ENCODE measurements around the gene PHF2. TPM values are rescaled to one million over a fixed set of nuclear protein-coding genes. Genes with fewer than 3 reads are reported as not detected.

The PHF2 gene
- total RNA-seq, 1 experiment from 2014 or later = 11.6 TPM

DNA sequence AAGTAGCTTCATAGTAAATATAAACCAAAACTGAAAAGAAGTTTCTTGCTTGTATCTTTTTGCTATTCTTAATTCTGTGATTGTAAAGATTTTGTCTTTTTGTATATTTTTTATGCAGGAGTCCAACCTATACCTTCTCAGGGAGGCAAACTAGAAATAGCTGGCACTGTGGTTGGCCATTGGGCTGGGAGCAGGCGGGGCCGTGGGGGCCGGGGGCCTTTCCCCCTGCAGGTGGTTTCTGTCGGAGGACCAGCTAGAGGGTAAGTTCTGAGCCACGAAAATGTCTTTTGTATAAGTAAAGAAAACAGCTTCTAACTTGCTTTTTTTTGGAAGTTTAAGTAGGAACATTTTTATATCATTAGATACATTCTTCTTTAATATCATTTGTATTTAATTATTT is 15.4 kb upstream of the PHF2 start (continued):
- TF ChIP-seq AFF4 (CRISPR knock-in tag; IDR thresholded peaks at IDR 0.05; ENCODE audit: borderline replicate concordance) (no peak), ATF3 (CRISPR knock-in tag; conservative IDR thresholded peaks at IDR 0.05) (no peak), NFATC4 (CRISPR knock-in tag; IDR thresholded peaks at IDR 0.05) (no peak), HMGA2 (CRISPR knock-in tag; IDR thresholded peaks at IDR 0.05) (no peak), FOXP1 (CRISPR knock-in tag; IDR thresholded peaks at IDR 0.05; ENCODE audit: borderline replicate concordance) (no peak), ZNF138 (CRISPR knock-in tag; conservative IDR thresholded peaks at IDR 0.05) (no peak), RORB (CRISPR knock-in tag; IDR thresholded peaks at IDR 0.05) (no peak)
- TF ChIP-seq, protein P1, sequence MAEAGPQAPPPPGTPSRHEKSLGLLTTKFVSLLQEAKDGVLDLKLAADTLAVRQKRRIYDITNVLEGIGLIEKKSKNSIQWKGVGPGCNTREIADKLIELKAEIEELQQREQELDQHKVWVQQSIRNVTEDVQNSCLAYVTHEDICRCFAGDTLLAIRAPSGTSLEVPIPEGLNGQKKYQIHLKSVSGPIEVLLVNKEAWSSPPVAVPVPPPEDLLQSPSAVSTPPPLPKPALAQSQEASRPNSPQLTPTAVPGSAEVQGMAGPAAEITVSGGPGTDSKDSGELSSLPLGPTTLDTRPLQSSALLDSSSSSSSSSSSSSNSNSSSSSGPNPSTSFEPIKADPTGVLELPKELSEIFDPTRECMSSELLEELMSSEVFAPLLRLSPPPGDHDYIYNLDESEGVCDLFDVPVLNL (CRISPR knock-in tag; IDR thresholded peaks at IDR 0.05; ENCODE audit: borderline replicate concordance, low read depth) = no peak

DNA sequence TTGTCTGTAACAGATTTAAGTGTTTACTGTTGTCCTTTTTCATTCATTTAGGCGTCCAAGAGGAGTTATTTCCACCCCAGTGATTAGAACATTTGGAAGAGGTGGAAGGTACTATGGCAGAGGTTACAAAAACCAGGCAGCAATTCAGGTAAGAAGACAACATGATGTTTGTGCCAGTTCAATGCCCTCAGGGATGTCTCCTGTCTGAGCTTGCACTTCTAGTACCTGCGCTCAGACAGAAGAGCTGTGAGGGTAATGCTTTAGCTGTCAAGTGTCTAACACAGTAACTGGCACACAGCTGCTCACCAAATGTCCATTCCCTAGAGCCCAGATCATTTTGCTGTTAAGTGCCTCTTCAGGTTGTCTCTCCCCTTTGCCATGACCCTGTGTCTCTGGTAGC is 14.2 kb upstream of the PHF2 start:
- no peaks in the 10 kb centered on the region for H3K27me3 Mint-ChIP-seq (ENCODE audit: low read depth)
- no peaks in the 10 kb centered on the region for H3K9me3 Mint-ChIP-seq
- POLR2A ChIA-PET = no interaction called here
- CTCF ChIA-PET = interaction anchor here (0.7 kb wide), 1 partner anchor 31 kb away, joined by 3 read pairs; no protein-coding TSS in a partner anchor
- H3K27ac Mint-ChIP-seq = no peak overlapping the region
- TF ChIP-seq NFYB (CRISPR knock-in tag; conservative IDR thresholded peaks at IDR 0.05; ENCODE audit: low read depth) = no peak
- no peak for TF ChIP-seq SMAD3 (CRISPR knock-in tag; IDR thresholded peaks at IDR 0.05; ENCODE audit: borderline replicate concordance)
- TF ChIP-seq, protein P2, sequence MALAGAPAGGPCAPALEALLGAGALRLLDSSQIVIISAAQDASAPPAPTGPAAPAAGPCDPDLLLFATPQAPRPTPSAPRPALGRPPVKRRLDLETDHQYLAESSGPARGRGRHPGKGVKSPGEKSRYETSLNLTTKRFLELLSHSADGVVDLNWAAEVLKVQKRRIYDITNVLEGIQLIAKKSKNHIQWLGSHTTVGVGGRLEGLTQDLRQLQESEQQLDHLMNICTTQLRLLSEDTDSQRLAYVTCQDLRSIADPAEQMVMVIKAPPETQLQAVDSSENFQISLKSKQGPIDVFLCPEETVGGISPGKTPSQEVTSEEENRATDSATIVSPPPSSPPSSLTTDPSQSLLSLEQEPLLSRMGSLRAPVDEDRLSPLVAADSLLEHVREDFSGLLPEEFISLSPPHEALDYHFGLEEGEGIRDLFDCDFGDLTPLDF (CRISPR knock-in tag; IDR thresholded peaks at IDR 0.05) = no peak
- no peak for TF ChIP-seq JAZF1 (CRISPR knock-in tag; IDR thresholded peaks at IDR 0.05)
- no peak for TF ChIP-seq ARID4B (CRISPR knock-in tag; IDR thresholded peaks at IDR 0.05; ENCODE audit: borderline replicate concordance)
- TF ChIP-seq SMAD4 (CRISPR knock-in tag; IDR thresholded peaks at IDR 0.05) = no peak
- TF ChIP-seq ZNF317 (CRISPR knock-in tag; IDR thresholded peaks at IDR 0.05; ENCODE audit: borderline replicate concordance, low read depth) = no peak
- TF ChIP-seq, protein P3, sequence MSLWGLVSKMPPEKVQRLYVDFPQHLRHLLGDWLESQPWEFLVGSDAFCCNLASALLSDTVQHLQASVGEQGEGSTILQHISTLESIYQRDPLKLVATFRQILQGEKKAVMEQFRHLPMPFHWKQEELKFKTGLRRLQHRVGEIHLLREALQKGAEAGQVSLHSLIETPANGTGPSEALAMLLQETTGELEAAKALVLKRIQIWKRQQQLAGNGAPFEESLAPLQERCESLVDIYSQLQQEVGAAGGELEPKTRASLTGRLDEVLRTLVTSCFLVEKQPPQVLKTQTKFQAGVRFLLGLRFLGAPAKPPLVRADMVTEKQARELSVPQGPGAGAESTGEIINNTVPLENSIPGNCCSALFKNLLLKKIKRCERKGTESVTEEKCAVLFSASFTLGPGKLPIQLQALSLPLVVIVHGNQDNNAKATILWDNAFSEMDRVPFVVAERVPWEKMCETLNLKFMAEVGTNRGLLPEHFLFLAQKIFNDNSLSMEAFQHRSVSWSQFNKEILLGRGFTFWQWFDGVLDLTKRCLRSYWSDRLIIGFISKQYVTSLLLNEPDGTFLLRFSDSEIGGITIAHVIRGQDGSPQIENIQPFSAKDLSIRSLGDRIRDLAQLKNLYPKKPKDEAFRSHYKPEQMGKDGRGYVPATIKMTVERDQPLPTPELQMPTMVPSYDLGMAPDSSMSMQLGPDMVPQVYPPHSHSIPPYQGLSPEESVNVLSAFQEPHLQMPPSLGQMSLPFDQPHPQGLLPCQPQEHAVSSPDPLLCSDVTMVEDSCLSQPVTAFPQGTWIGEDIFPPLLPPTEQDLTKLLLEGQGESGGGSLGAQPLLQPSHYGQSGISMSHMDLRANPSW (CRISPR knock-in tag; conservative IDR thresholded peaks at IDR 0.05; ENCODE audit: low read depth) = no peak
- TF ChIP-seq GTF2I (CRISPR knock-in tag; conservative IDR thresholded peaks at IDR 0.05) = no peak
- TF ChIP-seq, protein P4, sequence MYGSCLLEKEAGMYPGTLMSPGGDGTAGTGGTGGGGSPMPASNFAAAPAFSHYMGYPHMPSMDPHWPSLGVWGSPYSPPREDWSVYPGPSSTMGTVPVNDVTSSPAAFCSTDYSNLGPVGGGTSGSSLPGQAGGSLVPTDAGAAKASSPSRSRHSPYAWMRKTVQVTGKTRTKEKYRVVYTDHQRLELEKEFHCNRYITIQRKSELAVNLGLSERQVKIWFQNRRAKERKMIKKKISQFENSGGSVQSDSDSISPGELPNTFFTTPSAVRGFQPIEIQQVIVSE (CRISPR knock-in tag; IDR thresholded peaks at IDR 0.05; ENCODE audit: borderline replicate concordance) = no peak
- no peak for TF ChIP-seq NFATC4 (CRISPR knock-in tag; IDR thresholded peaks at IDR 0.05)
- no peak for TF ChIP-seq IRF1 (CRISPR knock-in tag; IDR thresholded peaks at IDR 0.05)
- ATAC-seq (no peak), DNase-seq (ENCODE audit: low spot score) (no peak)
- H3K4me3 Mint-ChIP-seq = no peak overlapping the region
- peaks cover 2% of the 10 kb centered on the region; the same call in 1 of the 2 replicates for H3K4me1 Mint-ChIP-seq
- H3K36me3 Mint-ChIP-seq = peaks cover 67% of the 10 kb centered on the region
